ENCODE data around the gene KCNJ16. TPM values are rescaled to one million over a fixed set of nuclear protein-coding genes. Genes with fewer than 3 reads are reported as not detected.

KCNJ16 gene
- total and polyA plus RNA-seq, 2 of the 13 experiments (the other 11 are each of a cell fraction or from before 2014, with no cell fraction given), result not detected

DNA sequence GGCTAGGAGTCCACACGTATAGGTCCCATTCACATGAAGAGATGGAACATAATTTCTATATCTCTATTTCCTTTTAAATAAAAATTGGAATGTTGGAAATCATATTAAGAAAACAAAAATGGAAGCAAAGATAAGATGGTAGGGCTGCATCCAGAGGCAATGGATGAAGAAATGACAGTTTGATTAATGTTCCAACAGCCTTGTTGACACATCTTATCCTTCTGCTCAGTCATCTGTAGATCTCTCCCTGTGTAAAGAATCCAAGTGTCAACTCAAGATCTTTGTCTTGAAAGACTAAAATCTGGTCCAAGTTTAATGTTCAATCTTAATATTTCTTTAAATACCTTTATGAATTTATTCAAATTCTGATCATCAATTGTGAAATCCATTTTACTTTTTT is 86.5 kb downstream of the KCNJ16 start:
- POLR2A ChIA-PET, result no interaction called here
- intact Hi-C loops (cut with micrococcal nuclease; ENCODE audit: unreplicated experiment), result no loop called here
- Histone ChIP-seq H3K79me2 (ENCODE audit: insufficient read depth, low read length) (no peaks in the 10 kb centered on the region), H3K36me3 (replicated peaks in 1 of 2; ENCODE audit: control insufficient read depth in 1 of 2, insufficient read depth in 2 of 2, low read length in 2 of 2) (no peaks in the 10 kb centered on the region), H3K9ac (ENCODE audit: insufficient read depth, low read depth, low read length) (no peak overlapping the region), H4K20me1 (ENCODE audit: insufficient read depth, low read length) (no peaks in the 10 kb centered on the region), H2AFZ (ENCODE audit: low read length) (no peak overlapping the region), H3K27ac (ENCODE audit: extremely low read length, insufficient read depth, low read length) (no peak overlapping the region), H3K9me3 (ENCODE audit: low read length) (no peaks in the 10 kb centered on the region), H3K4me3 (replicated peaks in 1 of 3; ENCODE audit: insufficient read depth in 1 of 3, low read depth in 2 of 3, low read length in 3 of 3) (no peak overlapping the region), H3K4me2 (ENCODE audit: low read depth, low read length) (no peak overlapping the region), H3K27me3 (ENCODE audit: control insufficient read depth in 1 of 2, insufficient read depth in 2 of 2, low read length in 2 of 2) (no peaks in the 10 kb centered on the region), H3K4me1 (ENCODE audit: insufficient read depth, low read length) (no peaks in the 10 kb centered on the region)
- FAIRE-seq, result no peak
- TF ChIP-seq KDM5B (CRISPR knock-in tag; IDR thresholded peaks at IDR 0.05; ENCODE audit: borderline replicate concordance) (no peak), SOX5 (CRISPR knock-in tag; IDR thresholded peaks at IDR 0.05; ENCODE audit: borderline replicate concordance) (no peak), CHD4 (IDR thresholded peaks at IDR 0.05; ENCODE audit: borderline replicate concordance, low read length) (no peak), NR3C1 (CRISPR knock-in tag; IDR thresholded peaks at IDR 0.05) (no peak), NCOA1 (CRISPR knock-in tag; IDR thresholded peaks at IDR 0.05) (no peak), ZBTB20 (CRISPR knock-in tag; IDR thresholded peaks at IDR 0.05; ENCODE audit: borderline replicate concordance, low read depth) (no peak), HNRNPH1 (optimal IDR thresholded peaks at IDR 0.05; ENCODE audit: low read depth, low read length) (no peak), ZNF543 (CRISPR knock-in tag; IDR thresholded peaks at IDR 0.05) (no peak), POLR2G (IDR thresholded peaks at IDR 0.05; ENCODE audit: low read depth, low read length) (no peak), SUZ12 (IDR thresholded peaks at IDR 0.05; ENCODE audit: low read depth, low read length) (no peak), ATF7 (IDR thresholded peaks at IDR 0.05) (no peak), ATF7 (CRISPR knock-in tag; IDR thresholded peaks at IDR 0.05) (no peak), SRY (CRISPR knock-in tag; IDR thresholded peaks at IDR 0.05) (no peak), ZFP62 (CRISPR knock-in tag; IDR thresholded peaks at IDR 0.05) (no peak)
- TF ChIP-seq, protein P1, sequence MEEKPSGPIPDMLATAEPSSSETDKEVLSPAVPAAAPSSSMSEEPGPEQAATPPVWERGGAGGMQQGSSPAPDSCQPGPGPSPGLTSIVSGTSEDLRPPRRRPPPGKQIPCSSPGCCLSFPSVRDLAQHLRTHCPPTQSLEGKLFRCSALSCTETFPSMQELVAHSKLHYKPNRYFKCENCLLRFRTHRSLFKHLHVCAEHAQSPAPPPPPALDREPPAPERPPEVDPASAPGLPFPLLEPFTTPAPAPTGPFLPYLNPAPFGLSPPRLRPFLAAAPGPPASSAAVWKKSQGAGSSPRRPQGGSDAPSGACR (CRISPR knock-in tag; IDR thresholded peaks at IDR 0.05), result no peak
- TF ChIP-seq, protein P2, sequence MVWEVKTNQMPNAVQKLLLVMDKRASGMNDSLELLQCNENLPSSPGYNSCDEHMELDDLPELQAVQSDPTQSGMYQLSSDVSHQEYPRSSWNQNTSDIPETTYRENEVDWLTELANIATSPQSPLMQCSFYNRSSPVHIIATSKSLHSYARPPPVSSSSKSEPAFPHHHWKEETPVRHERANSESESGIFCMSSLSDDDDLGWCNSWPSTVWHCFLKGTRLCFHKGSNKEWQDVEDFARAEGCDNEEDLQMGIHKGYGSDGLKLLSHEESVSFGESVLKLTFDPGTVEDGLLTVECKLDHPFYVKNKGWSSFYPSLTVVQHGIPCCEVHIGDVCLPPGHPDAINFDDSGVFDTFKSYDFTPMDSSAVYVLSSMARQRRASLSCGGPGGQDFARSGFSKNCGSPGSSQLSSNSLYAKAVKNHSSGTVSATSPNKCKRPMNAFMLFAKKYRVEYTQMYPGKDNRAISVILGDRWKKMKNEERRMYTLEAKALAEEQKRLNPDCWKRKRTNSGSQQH (CRISPR knock-in tag; IDR thresholded peaks at IDR 0.05; ENCODE audit: low read depth), result no peak
- TF ChIP-seq, protein P3, sequence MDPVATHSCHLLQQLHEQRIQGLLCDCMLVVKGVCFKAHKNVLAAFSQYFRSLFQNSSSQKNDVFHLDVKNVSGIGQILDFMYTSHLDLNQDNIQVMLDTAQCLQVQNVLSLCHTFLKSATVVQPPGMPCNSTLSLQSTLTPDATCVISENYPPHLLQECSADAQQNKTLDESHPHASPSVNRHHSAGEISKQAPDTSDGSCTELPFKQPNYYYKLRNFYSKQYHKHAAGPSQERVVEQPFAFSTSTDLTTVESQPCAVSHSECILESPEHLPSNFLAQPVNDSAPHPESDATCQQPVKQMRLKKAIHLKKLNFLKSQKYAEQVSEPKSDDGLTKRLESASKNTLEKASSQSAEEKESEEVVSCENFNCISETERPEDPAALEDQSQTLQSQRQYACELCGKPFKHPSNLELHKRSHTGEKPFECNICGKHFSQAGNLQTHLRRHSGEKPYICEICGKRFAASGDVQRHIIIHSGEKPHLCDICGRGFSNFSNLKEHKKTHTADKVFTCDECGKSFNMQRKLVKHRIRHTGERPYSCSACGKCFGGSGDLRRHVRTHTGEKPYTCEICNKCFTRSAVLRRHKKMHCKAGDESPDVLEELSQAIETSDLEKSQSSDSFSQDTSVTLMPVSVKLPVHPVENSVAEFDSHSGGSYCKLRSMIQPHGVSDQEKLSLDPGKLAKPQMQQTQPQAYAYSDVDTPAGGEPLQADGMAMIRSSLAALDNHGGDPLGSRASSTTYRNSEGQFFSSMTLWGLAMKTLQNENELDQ (CRISPR knock-in tag; IDR thresholded peaks at IDR 0.05; ENCODE audit: borderline replicate concordance), result no peak
- no TSS peak for BruUV-seq (replicated peaks)
- ATAC-seq, result no peak
- in situ Hi-C loops (cut with HindIII; ENCODE audit: extremely low pct_ligation_motif_present, low pct_unique_long_range_greater_than_20kb), result no loop called here
- 4% methylated on average over 1 of the region's 1 CpG for WGBS (ENCODE audit: low lambda C conversion rate)
- CTCF ChIA-PET (ENCODE audit: low intra/inter-chr PET ratio, low total read pairs), result no interaction called here
- DNase-seq (ENCODE audit: low spot score), result no peak

Data from HepG2 (cell line).